Measurements from ENCODE around the gene PLPP1. TPM values are rescaled to one million over a fixed set of nuclear protein-coding genes. Genes with fewer than 3 reads are reported as not detected.

The PLPP1 gene
- polyA plus RNA-seq, 2 of the 4 experiments (the other 2 are of a cell fraction), result 37.7 to 71.6 TPM

GRCh38 chr5:55459572-55459971 is 75.2 kb downstream of the PLPP1 start:
- POLR2A ChIA-PET, result no interaction called here
- Histone ChIP-seq H3K4me1 (peaks cover 13% of the 10 kb centered on the region), H3K4me3 (no peak overlapping the region), H3K4me2 (no peak overlapping the region), H3K27ac (no peak overlapping the region), H3K9me3 (no peaks in the 10 kb centered on the region)
- TF ChIP-seq RAD21 (conservative IDR thresholded peaks at IDR 0.05 in 1 of 2, IDR thresholded peaks at IDR 0.05 in 1 of 2), result no peak
- TF ChIP-seq ATOH8 (CRISPR knock-in tag; IDR thresholded peaks at IDR 0.05; ENCODE audit: low read depth), result no peak
- no peak for TF ChIP-seq EP300 (IDR thresholded peaks at IDR 0.05)
- TF ChIP-seq KDM5A (IDR thresholded peaks at IDR 0.05), result no peak
- TF ChIP-seq BHLHE40 (IDR thresholded peaks at IDR 0.05; ENCODE audit: low read depth, low read length), result no peak
- TF ChIP-seq, protein P1, sequence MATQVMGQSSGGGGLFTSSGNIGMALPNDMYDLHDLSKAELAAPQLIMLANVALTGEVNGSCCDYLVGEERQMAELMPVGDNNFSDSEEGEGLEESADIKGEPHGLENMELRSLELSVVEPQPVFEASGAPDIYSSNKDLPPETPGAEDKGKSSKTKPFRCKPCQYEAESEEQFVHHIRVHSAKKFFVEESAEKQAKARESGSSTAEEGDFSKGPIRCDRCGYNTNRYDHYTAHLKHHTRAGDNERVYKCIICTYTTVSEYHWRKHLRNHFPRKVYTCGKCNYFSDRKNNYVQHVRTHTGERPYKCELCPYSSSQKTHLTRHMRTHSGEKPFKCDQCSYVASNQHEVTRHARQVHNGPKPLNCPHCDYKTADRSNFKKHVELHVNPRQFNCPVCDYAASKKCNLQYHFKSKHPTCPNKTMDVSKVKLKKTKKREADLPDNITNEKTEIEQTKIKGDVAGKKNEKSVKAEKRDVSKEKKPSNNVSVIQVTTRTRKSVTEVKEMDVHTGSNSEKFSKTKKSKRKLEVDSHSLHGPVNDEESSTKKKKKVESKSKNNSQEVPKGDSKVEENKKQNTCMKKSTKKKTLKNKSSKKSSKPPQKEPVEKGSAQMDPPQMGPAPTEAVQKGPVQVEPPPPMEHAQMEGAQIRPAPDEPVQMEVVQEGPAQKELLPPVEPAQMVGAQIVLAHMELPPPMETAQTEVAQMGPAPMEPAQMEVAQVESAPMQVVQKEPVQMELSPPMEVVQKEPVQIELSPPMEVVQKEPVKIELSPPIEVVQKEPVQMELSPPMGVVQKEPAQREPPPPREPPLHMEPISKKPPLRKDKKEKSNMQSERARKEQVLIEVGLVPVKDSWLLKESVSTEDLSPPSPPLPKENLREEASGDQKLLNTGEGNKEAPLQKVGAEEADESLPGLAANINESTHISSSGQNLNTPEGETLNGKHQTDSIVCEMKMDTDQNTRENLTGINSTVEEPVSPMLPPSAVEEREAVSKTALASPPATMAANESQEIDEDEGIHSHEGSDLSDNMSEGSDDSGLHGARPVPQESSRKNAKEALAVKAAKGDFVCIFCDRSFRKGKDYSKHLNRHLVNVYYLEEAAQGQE (IDR thresholded peaks at IDR 0.05), result no peak
- no peak for TF ChIP-seq ZFP36 (IDR thresholded peaks at IDR 0.05; ENCODE audit: borderline replicate concordance, partially characterized antibody)
- TF ChIP-seq ZSCAN20 (CRISPR knock-in tag; IDR thresholded peaks at IDR 0.05), result no peak
- no peak for TF ChIP-seq CEBPB (IDR thresholded peaks at IDR 0.05)
- no peak for TF ChIP-seq RCOR1 (IDR thresholded peaks at IDR 0.05; ENCODE audit: low read depth, low read length)
- TF ChIP-seq CTCF (IDR thresholded peaks at IDR 0.05), result no peak
- no peak for TF ChIP-seq RFX5 (IDR thresholded peaks at IDR 0.05)
- no peak for TF ChIP-seq MYC (IDR thresholded peaks at IDR 0.05; ENCODE audit: borderline replicate concordance, low read length)
- no peak for TF ChIP-seq MAZ (IDR thresholded peaks at IDR 0.05; ENCODE audit: borderline replicate concordance, low read depth, low read length)
- no peak for TF ChIP-seq KDM1A (IDR thresholded peaks at IDR 0.05; ENCODE audit: low read depth)
- TF ChIP-seq ZNF302 (CRISPR knock-in tag; IDR thresholded peaks at IDR 0.05), result no peak
- no peak for TF ChIP-seq PBX3 (IDR thresholded peaks at IDR 0.05)
- TF ChIP-seq EHF (CRISPR knock-in tag; IDR thresholded peaks at IDR 0.05), result no peak
- no peak for TF ChIP-seq JUNB (IDR thresholded peaks at IDR 0.05)
- no peak for TF ChIP-seq CHD2 (IDR thresholded peaks at IDR 0.05; ENCODE audit: low read length, partially characterized antibody)
- DNase-seq (ENCODE audit: low read depth in 1 of 2, low spot score in 1 of 2) (no peak), FAIRE-seq (no peak), ATAC-seq (no peak)
- CTCF ChIA-PET, result no interaction called here
- WGBS (ENCODE audit: missing lambda C conversion rate), result 93% methylated on average over 2 of the region's 2 CpGs

All from A549 (cell line).